Embryonic facial prominence (tissue), 1 donor: ENCODE measurements around the gene CTNNA1.
"Not testable (repeated sequence)": the region's sequence is repeated elsewhere in the genome, so short reads cannot be mapped to it uniquely, and the experiment has no call there.

ENCODE experiments used
- DNase-seq: peaks from one replicate; pipeline ENCODE4 v3.0.0-alpha.2; 2016; ENCODE audit errors: extremely low spot score

CTNNA1 gene

DNA sequence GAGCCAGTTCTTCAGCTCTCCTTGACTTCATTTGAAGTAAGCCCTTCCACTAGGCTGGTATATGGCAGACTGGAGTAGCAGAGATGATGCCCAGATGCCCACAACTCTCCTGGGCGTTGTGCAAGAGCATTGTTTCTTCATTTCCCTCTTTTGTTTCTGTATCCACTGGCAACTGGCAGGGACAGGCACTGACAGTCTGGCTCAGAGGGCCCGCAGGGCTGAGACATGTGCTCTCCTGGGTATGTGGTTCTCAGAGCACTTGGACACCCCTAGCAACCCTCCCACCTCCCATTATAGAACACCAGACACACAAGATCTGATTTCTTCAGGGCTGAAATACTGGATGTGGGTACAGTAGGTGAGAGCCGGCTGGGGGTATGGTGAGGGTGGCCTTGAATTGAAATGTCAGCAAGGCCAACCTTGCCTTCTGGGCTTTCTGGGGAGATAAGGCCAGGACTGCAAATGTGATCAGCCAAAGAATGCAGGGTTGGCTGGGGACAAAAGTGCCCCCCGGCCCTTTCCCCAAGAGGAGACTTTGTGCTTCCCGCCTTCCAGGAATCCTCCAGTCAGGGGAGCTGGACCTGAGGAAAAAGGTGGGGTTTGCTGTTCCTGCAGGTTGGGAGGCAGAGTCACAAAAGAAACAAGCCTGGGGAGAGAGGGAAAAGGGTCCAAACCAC is 28.6 kb upstream of the CTNNA1 start:
- DNase-seq = no peak

DNA sequence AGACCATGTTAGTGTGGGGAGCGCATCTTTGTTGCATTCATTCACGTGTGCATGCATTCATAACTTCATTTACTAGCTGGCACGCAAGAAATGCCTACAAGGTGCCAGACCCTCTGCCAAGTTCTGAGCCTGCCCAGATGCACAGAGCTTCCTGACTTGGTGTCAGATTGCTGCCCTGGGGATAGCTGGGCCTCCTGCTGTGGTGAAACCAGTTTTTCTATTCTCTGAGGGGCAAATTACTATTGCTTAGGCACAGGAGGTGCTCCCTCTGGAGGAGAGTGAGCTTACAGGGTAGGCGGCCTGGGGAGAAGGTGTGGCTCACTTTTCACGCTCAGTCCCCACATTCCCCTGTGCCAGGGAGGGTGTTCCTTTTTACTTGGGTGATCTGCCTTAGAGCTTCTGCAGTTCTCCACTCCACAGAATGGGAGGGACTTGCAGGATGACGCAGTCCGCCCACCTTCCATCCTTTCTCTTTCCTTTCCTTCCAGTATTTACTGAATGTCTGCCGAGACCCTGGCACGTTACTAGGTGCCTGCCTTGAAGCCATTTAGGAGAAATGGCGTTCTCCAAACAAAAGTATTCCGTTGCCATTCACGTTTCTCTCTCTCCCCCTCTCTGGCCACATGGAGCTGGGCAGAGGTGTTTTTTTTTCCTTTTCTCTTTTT is 27.9 kb upstream of the CTNNA1 start:
- peak; percentile 61 for DNase-seq

DNA sequence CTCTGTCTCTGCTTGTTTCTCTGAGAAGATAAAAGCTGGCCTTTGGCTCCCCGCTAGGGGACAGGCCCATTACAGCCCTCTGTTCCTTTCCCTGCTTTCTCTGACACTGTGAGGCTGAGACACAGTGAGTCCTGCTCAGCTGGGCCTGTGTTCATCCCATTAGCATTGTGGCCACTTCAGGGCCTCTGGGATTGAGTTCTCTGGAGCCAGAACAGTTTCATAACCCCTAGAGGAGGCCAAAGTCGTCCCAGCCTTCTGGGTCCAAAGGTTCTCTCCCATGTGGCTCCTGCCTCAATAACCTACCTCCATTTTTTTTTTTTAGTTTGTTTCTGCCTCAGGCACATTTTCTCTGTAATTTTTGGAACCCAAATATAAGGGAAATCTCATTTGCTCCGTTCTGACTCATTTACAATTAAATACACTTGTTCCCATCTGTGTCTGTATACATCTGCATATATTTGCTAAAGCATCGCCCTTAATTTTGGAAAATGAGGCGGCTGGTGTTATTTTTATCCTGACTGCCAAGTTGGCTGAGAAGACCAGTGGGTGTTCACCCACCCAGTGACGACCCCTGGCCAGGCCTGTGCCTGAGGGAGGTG is 27.3 kb upstream of the CTNNA1 start:
- no peak for DNase-seq

DNA sequence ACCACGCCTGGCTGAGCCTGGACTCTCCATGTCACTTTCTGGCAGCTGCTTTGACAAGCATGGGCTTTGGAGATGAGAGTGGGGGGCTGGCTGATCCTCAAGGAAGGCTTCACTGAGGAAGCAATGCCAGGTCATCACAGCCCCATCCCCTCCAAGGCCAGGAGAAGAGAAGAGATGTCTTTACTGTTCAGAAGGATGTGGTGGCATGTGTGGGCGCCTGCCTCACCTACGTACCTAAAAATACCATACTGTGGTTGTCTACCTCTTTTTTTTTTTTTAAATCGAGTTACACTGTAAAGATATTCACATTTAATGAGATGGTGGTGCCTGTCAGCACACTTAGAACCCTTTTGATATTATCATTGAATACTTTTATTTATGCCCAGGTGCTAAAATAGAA is 26.4 kb upstream of the CTNNA1 start:
- no peak for DNase-seq

DNA sequence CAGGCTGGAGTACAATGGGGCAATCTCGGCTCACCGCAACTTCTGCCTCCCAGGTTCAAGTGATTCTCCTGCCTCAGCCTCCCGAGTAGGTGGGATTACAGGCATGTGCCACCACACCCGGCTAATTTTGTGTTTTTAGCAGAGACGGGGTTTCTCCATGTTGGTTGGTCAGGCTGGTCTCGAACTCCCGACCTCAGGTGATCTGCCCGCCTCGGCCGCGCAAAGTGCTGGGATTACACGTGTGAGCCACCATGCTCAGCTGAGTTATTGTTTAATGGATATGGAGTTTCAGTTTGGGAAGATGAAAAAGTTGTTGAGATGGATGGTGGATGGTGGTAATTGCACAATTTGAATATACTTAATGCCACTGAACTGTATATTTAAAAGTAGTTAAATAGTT is 22.7 kb upstream of the CTNNA1 start:
- DNase-seq = not testable (repeated sequence)

DNA sequence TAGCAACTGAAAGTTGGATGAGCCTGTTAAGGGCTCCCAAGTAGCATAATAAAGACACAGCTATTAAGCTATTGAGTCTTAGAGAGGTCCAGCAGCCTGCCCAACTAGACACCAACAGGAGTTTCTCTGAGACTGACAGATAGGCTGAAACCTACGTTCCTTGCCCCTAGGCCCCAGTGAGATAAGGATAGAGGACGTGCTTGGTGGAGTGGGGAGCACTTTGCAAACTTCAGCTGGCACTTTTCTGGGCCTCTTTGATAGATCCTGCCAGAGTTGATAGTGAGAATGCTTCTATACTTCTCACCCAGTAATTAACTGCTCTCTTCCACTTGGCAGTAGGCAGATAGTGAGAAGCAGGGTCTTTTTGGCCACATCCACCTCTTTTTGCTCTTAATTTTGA is 20.8 kb upstream of the CTNNA1 start:
- DNase-seq = no peak

DNA sequence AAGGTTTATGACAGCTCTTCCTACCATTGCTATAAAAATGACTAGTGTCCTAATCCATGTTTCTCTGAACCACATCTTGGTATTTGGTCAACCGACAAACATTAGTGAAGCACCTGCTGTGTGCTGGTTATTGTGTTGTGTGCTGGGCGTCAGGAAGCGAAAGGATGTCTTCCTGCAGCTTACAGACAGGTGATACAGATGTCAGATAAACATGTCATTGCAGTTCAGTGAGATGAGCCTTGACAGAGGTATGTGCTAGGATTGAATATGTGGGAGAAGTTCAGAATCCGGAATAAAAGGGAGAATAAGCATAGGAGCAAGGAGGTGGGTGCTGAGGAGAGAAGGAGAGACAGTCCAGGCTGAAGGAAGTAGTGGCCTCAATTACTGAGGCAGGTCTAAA is 20.3 kb upstream of the CTNNA1 start:
- DNase-seq = no peak

DNA sequence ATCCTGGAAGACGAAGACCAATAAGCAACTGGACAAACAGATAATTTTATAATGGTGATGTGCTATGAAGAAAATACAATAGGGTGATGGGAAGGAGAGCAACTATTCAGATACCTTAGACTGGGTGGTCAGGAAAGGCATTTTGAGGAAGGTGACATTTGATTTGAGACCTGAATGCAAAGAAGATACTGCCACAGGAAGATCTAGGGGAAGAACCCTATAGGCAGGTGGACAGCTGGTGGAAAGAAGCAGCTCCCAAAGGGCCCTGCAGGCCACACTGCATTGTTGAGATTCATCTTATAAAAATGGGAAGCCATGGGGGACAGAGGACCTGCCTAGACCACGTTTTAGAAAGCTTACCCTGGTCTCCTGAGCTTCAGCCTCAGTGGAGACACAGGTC is 19.7 kb upstream of the CTNNA1 start:
- DNase-seq = no peak

DNA sequence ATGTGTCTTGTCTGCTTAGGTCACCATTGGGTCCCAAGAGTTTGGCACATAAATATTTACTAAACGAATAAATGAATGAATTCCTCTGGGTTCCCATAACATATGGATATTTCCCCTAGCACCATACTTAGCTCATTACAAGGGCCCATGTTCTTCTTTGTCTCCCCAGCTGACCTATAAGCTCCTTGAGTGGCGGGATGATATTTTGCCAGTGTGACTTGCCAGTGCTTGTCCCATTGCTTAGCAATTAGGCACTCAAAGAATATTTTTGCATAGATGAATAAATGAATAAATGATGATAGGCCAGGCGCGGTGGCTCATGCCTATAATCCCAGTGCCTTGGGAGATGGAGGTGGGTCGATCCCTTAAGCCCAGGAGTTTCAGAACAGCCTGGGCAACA is 16.9 kb upstream of the CTNNA1 start:
- DNase-seq = no peak

DNA sequence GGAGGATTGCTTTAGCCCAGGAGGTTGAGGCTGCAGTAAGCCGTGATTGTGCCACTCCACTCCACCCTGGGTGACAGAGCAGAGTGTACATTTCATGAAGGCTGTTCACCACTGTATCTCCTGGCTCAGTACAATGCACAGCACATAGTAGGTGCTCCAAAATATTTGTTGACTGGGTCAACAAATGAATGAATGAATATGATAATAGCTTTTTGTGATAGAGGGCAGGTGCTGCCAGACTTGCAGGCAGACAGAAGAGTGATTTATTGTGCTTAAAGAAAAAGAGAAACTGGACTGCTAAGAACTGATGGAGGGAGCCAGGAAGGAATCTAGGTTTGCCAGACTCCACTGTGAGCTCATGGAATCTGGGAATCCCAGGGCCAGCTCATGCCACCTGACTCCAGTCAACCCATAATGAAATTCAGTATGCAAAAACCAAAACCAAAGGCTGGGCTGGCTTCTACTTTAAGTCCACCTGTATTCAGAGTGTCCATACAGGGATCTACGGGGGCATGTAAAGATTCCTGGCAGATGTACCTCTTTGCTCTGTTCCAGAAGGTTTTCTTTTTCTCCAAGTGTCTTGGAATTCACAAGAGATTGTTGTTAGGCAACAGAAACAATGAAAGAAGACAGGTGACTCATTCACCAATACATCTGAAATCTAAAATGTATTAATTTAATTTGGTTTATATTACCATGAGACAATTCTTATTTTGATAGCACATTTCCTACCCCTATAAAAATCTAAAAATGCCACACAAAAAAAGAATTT is 15.5 kb upstream of the CTNNA1 start:
- no peak for DNase-seq

DNA sequence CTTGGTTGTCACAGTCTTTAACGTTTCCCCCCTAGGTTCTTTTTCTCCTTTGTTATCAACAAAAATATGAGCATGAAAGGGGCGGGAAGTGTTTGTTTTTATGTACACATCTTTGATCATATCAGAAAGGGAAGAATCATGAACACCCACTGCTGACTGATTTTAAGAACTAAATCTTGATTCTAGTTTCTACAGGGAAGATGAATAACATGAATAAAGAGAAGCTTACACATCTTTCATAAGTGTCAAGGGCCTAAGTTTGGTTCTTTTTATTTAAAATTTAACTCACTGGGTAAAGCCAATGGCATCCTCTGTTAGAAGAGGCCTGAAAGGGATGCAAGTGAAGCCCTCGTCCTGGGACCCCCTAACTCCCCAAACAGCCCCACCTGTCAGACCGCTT is 14.8 kb upstream of the CTNNA1 start:
- no peak for DNase-seq

DNA sequence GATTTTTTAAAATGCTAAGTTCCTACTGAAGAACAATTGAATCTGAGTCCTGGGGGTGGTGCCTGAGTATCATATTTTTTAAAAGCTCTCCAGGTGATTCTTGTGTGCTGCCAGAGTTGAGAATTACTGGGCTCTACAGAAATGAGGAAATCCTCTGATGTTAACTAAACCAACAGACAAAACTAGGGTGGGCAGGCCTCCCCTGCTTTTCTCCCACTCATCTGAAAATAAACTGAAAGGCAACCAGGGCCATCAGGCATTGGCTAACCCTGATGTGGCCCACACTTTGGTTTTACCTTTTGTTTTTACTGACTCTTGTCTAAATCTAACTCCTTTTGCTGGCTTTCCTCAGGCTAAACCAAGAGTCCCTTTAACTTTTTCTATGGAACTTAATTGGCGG is 13.3 kb upstream of the CTNNA1 start:
- DNase-seq = no peak

DNA sequence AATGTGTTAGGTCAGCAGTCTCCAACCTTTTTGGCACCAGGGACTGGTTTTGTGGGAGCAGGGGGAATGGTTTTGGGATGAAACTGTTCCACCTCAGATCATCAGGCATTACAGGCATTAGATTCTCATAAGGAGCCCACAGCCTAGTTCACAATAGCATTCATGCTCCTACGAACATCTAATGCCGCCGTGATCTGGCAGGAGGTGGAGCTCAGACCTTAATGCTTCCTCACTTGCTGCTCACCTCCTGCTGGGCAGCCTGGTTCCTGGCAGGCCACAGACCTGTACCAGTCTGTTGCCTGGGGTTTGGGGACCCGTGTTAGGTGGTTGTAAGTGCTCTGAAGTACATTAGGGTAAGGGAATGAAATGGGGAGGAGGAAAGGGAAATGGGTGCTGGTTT is 9.7 kb upstream of the CTNNA1 start:
- DNase-seq = no peak

DNA sequence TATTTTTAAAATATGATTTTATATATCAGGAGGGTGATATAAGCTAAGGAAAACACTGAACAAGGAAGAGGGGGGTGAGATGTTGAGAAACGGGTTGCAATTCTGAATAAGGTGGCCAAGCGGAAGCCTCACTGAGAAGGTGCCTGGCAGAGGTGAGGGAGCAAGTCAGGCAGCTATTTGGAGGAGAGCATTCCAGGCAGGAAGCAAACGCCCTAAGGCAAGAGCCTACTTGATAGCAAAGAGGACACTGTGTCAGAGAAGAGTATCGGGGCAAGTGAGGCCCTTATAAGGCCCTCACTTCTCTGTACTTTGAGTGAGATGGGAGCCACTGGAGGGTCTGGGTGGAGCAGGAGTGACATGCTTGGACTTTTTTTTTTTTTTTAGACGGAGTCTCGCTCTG is 8.0 kb upstream of the CTNNA1 start:
- no peak for DNase-seq

DNA sequence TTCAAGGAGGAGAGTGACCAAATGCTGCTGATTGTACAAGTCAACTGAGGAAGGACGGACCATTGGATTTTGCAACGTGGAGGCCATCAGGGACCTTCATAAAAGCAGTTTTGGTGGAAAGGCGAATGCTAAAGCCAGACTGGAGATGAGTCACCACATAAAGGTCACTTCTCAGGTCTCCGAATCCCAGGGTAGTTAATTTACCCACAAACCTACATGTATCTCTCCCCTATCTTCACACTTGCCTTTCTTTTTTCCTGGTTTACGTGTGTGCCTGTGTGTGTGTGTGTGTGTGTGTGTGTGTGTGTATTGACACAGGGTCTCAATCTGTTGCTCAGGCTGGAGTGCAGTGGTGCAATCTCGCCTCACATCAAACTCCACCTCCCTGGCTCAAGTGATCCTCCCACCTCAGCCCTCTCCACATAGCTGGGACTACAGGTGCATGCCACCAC is 4.6 kb upstream of the CTNNA1 start:
- no peak for DNase-seq

DNA sequence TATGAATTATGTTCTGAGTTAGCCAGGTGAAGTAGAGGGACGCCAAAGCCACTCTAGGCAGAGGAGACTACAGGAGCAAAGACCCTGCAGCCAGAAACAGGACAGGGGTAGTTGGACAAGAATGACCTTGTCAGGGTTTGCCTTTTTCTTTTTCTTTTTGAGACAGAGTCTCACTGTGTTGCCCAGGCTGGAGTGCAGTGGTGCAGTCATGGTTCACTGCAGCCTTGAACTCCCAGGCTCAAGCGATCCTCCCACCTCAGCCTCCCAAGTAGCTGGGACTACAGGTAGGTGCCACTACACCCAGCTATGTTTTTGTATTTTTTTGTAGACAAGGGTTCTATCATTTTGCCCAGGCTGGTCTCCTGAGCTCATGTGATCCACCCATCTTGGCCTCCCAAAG is 1.9 kb upstream of the CTNNA1 start:
- not testable (repeated sequence) for DNase-seq

DNA sequence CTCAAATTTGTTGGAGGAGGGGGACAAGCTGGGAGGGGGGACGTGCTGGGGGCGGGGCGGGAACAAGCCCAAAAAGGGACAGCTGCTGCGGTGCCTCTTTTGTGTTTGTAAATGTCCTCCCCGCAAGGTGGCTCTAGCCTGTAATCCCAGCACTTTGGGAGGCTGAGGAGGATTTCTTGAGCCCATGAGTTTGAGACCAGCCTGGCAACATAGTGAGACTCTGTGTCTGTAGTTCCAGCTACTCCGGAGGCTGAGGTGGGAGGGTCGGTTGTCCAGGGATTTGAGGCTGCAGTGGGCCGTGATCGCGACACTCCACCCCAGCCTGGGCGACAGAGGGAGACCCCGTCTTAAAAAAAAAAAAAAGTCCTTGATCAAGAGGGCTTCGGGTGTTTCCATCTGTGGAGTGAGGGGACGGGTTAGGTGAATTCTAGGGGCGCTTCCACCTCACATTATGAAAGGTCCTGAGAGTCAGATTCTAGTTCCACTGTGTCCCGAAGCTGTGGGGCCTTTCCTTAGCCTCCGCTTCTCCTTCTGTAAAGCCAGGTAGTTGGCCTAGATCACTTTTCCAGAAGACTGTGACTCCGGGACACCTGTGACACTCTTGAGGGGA is 779 bp upstream of the CTNNA1 start:
- no peak for DNase-seq

DNA sequence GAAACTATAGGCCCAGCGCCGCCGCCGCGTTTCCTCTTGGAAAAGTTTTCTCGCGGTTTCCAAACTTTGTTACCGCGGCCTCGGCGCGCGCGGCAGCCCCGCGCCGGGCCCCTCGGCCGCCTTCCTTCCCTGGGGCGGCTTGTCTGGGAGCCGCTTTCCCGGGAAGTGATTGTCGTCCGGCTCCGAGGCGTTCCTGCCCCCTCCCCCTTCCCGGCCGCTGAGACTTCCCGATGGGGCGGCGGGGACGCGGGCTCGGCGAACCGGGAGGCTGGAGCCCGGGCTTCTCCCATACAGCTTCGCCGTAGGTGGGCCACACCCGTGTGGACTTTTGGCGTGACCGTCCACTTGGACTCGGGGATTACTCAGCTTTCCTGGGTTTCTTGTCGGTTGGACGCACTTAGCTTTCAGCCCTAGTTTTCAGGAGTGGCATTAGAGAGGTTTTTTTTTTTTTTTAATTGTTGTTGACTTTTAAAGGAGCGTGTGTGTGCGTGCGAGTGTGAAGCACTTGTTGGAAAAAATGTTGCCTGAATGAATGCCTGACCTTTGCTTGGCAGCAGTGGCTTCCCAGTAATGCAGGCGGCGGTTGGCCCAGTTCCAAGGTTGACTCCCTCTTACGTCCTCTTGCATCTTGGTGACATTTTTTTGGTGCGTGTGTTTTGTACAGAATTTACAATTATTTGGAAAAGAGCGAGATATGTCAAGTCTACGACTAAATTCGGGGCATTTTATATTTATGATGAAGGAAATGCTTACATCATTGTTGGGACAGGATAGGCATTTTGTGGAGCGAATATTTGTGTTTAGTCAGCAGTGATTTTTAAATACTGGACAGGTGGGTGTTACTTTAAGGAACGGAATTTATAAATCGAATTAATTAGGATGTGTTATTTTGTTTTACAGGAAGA is 821 bp downstream of the CTNNA1 start:
- peak; percentile 81 for DNase-seq

DNA sequence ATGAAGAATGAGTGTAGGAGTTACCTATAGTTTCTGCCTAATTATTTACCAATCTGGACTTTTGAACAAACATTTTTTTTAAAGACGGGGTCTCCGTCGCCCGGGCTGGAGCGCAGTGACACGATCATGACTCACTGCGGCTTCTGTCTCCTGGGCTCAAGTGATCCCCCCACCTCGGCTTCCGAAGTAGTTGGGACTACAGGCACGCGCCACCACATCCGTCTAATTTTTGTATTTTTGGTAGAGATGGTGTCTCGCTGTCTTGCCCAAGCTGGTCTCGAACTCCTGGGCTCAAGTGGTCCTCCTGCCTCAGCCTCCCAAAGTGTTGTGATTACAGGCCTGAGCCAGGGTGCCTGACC is 1.5 kb downstream of the CTNNA1 start:
- DNase-seq = no peak

DNA sequence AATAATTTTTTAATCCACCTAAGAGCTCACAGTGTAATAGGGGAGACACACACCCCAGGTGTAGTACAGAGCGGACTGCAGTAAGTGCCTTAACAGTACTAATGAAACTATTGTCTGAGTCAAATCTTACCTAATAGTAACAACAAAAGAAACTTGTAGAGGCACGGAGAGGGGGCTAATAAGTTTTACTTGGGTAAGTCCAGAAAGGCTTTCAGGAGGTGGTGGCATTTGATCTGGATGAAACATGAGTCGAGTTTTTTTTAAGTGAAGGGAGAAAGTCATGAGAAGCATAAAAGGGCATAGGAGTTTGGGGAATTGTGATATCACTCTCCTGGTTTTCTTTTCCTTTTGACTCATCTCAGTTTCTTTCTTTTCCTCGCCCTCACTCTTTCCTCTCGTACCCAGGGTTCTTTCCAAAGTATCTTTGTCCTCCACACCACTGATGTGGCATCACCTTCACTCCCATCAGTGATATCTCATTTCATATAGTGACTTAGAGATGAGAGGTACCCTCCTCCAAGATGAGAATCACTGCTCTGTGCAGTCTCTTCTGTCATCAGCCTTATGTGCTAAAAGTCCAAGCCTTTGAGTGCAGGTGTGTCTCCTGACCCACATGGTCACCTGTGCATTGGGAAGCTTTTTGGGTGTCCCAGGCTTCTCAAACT is 2.0 kb downstream of the CTNNA1 start:
- DNase-seq = no peak
